GM10248 (cell line): Measurements from ENCODE around the gene BBX.

Source experiments
- CTCF ChIA-PET: fragments of 300-600 bp; sonication (Branson Sonifier 250); formaldehyde crosslinking; extraction: SDS; loops from one replicate; lab custom pipeline; 2021; ENCODE audit warnings: antibody characterized with exemption; lab: Yijun Ruan, JAX
- POLR2A ChIA-PET: fragments of 350-650 bp; sonication (Branson Sonifier 250); formaldehyde crosslinking; extraction: SDS; loops from one replicate; lab custom pipeline; 2020; ENCODE audit warnings: antibody characterized with exemption; lab: Yijun Ruan, JAX
- DNase-seq: peaks from one replicate; pipeline ENCODE4 v3.0.0; 2012; ENCODE audit errors: extremely low spot score
- TF ChIP-seq, protein P1 (sequence below): IDR thresholded peaks from 2 replicates; pipeline ENCODE4 v1.5.1; 2012; ENCODE audit warnings: mild to moderate bottlenecking, low read depth; ENCODE audit errors: extremely low read depth, missing control alignments, control extremely low read depth

The BBX gene

DNA sequence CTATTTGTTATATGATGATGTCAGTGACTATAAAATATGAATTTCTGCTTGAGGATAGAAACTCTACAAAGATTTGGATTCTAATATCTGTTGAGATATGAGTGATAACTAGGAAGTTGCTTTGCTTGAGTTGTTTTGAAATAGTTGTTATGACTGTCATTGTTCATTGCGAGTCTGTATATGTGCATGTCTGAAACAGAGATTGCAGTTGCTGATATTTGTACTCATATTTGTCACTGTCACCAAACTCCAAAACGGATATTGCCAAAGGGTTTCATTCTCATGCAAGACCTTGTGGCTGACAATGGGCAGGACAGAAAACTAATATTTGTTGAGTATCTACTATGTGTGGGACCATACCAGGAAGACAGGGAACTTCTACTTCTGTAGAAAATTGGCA lies 327.9 kb downstream of the BBX start:
- POLR2A ChIA-PET = interaction anchor here (0.6 kb wide), 1 partner anchor 52 kb away, joined by 4 read pairs; no protein-coding TSS in a partner anchor
- DNase-seq = no peak
- TF ChIP-seq, protein P1, sequence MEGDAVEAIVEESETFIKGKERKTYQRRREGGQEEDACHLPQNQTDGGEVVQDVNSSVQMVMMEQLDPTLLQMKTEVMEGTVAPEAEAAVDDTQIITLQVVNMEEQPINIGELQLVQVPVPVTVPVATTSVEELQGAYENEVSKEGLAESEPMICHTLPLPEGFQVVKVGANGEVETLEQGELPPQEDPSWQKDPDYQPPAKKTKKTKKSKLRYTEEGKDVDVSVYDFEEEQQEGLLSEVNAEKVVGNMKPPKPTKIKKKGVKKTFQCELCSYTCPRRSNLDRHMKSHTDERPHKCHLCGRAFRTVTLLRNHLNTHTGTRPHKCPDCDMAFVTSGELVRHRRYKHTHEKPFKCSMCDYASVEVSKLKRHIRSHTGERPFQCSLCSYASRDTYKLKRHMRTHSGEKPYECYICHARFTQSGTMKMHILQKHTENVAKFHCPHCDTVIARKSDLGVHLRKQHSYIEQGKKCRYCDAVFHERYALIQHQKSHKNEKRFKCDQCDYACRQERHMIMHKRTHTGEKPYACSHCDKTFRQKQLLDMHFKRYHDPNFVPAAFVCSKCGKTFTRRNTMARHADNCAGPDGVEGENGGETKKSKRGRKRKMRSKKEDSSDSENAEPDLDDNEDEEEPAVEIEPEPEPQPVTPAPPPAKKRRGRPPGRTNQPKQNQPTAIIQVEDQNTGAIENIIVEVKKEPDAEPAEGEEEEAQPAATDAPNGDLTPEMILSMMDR = no peak
- CTCF ChIA-PET = no interaction called here

DNA sequence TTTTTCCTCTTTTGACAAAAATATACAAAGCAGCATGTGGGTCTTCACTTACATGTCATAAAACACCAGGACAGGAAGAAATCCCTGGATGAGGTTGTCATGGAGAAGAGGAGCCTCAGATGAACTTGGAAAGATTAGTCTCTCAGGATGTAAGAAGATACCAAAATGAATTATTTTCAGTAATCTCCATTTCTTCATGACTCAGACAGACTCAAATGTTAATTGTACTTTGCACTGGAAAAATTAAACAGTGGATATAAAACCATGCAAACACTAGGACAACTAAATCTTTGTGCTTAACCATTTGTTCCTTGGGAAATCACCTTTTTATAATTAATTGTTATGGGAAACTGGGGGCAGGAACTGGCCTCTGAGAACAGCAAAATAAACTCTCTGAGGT lies 331.1 kb downstream of the BBX start:
- DNase-seq = no peak
- CTCF ChIA-PET = interaction anchor here (1.0 to 2.7 kb wide), 6 partner anchors 8 to 624 kb away, joined by 3 to 17 read pairs (median 4); no protein-coding TSS in a partner anchor
- TF ChIP-seq, protein P1 = no peak
- POLR2A ChIA-PET = no interaction called here

DNA sequence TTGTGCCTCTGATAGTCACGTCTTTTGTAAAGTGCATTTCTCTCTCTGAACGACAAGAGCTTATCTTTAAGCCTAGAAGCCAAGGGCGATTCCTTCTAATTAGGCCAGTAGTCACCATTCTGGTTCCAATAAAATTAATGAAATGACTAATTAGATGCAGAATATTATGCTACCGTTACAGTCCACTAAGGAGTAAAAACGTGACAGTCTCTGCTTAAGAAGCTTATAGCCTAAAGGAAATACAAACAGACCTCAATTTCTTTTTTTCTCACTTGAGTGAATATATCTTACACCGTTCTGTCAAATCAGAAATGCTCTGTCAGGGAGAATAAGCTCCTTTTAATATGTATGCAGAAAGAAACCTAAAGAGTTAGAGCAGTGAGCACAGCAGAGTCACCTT lies 332.0 kb downstream of the BBX start:
- ChIA-PET CTCF (interaction anchor here (1.0 to 2.7 kb wide), 9 partner anchors 9 to 623 kb away, joined by 3 to 17 read pairs (median 4); no protein-coding TSS in a partner anchor), POLR2A (no interaction called here)
- TF ChIP-seq, protein P1 = no peak
- DNase-seq = no peak

DNA sequence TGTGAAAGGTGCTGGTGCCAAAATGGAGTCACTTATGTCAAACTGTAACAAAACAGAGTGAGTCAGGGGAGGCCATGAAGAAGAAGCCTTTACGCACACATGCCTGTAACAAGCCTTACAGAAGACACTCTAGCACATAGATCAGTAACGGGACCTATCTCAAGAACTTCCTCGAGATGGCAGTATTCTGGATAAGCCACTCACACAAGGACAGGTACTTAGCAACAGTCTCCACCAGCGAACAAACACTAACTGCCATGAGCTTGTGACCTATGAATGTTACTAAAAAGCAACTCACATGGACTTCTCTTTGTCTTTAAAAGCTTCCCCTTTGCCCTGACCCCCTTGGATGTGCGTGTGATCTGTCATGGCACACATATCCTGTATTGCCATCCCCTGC lies 332.9 kb downstream of the BBX start:
- CTCF ChIA-PET = interaction anchor here (1.0 to 2.7 kb wide), 9 partner anchors 8 to 549 kb away, joined by 3 to 17 read pairs (median 5); no protein-coding TSS in a partner anchor
- DNase-seq = no peak

DNA sequence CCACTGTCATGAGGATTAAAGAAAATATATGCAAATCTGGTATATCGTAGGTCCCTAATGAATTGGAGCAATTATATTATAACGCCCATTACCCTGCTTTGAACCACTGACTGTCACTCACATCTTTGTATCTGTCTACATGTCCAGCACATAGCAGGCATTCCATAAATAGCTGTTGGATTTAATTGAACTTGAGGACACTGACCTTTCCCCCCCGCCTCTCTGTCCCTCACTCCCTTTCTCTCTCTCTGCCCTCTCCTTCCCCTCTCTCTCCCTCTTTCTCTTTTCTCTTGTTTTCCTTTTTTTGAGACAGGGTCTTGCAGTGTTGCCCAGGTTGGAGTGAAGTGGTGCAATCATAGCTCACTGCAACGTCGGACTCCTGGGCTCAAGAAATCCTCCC lies 335.1 kb downstream of the BBX start:
- ChIA-PET POLR2A (no interaction called here), CTCF (interaction anchor here (0.8 to 3.7 kb wide), 4 partner anchors 11 to 22 kb away, joined by 3 to 19 read pairs (median 5); no protein-coding TSS in a partner anchor)
- TF ChIP-seq, protein P1 = no peak
- DNase-seq = no peak

More for the DNA sequence above, 332.9 kb downstream of the BBX start:
- TF ChIP-seq, protein P1 = no peak
- POLR2A ChIA-PET = no interaction called here

DNA sequence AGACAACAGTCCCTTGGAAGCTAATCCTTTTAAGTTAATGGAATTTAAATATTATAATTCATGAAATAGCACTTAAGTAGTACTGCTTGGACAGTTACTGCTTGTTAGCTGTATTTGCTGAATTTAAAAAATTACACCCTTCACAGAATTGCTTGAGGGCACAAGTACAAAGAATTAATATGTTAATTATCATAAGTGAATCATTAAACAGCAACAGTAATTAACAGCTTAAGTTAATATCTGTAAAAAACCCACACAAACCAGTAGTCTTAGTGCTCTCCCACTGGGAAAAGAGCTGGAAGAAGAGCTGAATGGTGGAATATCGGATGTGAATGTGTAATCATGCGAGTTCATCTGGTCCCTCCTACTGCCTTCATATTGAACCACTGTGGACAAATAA lies 336.1 kb downstream of the BBX start:
- DNase-seq = no peak

More for the DNA sequence above, 336.1 kb downstream of the BBX start:
- TF ChIP-seq, protein P1 = no peak
- POLR2A ChIA-PET = no interaction called here
- CTCF ChIA-PET = interaction anchor here (1.1 to 3.7 kb wide), 3 partner anchors 10 to 16 kb away, joined by 3 to 19 read pairs (median 7); no protein-coding TSS in a partner anchor
